ENCODE results near the gene TNFRSF25.
A peak's percentile ranks its signal among the peaks of the same experiment; 100 is the strongest.

TNFRSF25 gene

DNA sequence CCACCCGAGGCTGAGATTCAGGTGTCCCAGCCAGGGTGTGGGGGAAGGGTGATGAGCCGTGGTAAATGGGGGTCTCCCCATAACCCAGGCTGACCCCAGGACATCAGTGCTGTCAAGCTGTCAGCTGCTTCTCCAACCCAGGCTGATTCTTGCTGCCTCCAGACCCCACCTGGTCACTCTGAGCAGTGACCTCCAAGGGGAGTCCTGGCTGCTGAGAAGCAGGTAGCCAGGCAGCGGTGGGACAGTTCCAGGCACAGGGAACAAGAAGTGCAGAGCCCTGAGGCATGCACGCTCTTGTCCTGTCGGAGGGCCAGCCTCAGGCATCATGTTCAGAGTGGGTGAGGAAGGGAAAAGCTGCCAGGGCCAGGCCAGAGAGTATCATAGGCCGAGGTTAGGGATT lies 40.3 kb downstream of the TNFRSF25 start:
- DNase-seq (ENCODE audit: low spot score), result peak; percentile 16
- TF ChIP-seq, protein P1, sequence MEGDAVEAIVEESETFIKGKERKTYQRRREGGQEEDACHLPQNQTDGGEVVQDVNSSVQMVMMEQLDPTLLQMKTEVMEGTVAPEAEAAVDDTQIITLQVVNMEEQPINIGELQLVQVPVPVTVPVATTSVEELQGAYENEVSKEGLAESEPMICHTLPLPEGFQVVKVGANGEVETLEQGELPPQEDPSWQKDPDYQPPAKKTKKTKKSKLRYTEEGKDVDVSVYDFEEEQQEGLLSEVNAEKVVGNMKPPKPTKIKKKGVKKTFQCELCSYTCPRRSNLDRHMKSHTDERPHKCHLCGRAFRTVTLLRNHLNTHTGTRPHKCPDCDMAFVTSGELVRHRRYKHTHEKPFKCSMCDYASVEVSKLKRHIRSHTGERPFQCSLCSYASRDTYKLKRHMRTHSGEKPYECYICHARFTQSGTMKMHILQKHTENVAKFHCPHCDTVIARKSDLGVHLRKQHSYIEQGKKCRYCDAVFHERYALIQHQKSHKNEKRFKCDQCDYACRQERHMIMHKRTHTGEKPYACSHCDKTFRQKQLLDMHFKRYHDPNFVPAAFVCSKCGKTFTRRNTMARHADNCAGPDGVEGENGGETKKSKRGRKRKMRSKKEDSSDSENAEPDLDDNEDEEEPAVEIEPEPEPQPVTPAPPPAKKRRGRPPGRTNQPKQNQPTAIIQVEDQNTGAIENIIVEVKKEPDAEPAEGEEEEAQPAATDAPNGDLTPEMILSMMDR (IDR thresholded peaks at IDR 0.05; ENCODE audit: extremely low read depth, missing control alignments), result no peak

DNA sequence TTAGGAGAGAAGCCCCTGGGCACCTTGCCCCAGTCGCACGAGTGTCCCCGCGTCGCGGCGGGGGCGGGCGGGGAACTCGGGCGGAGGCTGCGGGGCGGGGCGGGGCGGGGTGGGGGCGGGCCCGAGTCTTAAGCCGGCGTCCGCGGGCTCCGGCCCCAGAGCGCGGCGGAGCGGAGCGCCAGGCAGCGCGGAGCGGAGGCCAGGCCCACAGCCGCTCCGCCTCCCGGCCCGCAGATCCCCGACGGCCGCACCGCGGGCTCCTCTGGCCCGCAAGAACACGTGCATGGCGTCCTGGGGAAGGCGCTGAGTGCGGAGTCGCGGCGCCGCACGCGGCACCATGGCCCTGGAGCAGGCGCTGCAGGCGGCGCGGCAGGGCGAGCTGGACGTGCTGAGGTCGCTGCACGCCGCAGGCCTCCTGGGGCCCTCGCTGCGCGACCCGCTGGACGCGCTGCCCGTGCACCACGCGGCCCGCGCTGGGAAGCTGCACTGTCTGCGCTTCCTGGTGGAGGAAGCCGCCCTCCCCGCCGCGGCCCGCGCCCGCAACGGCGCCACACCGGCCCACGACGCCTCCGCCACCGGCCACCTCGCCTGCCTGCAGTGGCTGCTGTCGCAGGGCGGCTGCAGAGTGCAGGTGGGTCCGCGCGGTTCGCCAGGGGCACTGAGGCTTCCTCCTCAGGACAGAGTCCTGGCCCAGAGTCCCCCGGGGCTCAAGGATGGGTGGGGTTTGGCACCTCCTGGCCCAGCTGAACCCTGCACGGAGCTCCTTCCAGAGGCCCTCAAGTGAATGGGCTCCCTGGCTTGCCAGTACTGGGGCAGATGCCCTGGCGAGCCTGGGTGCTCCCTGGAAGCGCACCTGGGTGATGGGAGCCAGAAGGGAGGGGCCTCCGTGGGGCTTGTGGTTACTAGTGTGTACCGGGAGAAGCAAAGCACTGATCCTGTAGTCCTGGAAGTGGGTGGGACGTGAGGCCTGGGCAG lies 41.1 kb downstream of the TNFRSF25 start, which contains the start of gene ESPN:
ESPN (plus strand) TSS at position 158 of the 975 bp plus-strand sequence; CDS start at position 338, 180 bp downstream.
- peak; percentile 84 for DNase-seq (ENCODE audit: low spot score)
- TF ChIP-seq, protein P1 (IDR thresholded peaks at IDR 0.05; ENCODE audit: extremely low read depth, missing control alignments), result no peak

- TF ChIP-seq, protein P1 (IDR thresholded peaks at IDR 0.05; ENCODE audit: extremely low read depth, missing control alignments), result no peak
- DNase-seq (ENCODE audit: low spot score), result peak; percentile 50
Measured at GRCh38 chr1:6424000-6424565, 41.9 kb downstream of the TNFRSF25 start.

GRCh38 chr1:6423321-6423999 lies 42.5 kb downstream of the TNFRSF25 start:
- peak; percentile 90 for DNase-seq (ENCODE audit: low spot score)
- TF ChIP-seq, protein P1 (IDR thresholded peaks at IDR 0.05; ENCODE audit: extremely low read depth, missing control alignments), result peak; percentile 91

DNA sequence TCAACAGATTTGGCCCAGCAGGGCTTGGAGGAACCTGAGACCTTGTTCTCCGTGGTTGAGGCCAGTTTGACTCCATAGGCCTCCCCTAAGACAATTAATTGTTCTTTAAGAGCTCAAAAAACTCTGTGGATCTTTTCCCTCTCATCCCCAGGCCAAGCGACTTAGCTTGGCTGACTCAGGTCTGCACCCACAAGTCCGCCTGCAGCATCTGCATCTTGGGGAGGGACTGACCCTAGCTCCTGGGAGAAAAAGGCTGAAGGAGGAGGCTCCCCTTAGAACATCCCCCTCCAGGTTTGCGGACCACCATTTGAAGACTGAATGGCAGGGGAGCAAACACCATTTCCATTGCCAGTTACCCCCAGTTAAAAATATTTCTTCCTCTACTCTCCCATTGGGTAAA lies 44.7 kb downstream of the TNFRSF25 start:
- TF ChIP-seq, protein P1 (IDR thresholded peaks at IDR 0.05; ENCODE audit: extremely low read depth, missing control alignments), result no peak
- peak; percentile 43 for DNase-seq (ENCODE audit: low spot score)

- TF ChIP-seq, protein P1 (IDR thresholded peaks at IDR 0.05; ENCODE audit: extremely low read depth, missing control alignments), result no peak
- DNase-seq (ENCODE audit: low spot score), result peak; percentile 47
Measured at GRCh38 chr1:6420454-6421042, 45.4 kb downstream of the TNFRSF25 start.
